ENCODE measurements around the gene FHAD1. TPM values are rescaled to one million over a fixed set of nuclear protein-coding genes. Genes with fewer than 3 reads are reported as not detected.

Gene FHAD1
- total RNA-seq, 1 donor from 2014 or later: 0.21 TPM

DNA sequence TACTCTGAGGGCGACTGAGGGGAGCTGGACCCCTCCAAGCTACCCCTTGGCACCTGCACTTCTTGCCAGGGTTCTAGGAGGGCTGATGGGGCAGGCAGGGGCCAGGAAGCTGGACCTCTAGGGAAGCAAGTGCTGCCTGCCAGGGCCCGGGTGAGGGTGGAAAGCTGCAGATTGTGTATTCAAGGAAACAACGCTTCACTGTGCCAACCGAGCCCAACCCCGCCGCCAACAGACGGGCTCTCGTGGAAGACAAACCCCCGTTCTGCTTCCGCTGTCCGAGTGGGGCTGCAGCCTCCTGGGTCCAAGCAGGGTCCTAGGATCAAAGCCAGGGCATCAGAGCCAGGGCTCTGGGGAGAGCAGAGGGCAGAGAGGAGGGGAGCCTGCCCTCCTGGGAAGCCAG is 165.8 kb downstream of the FHAD1 start:
- H3K27me3 ChIP-seq (ENCODE audit: control insufficient read depth, insufficient read depth, low read length): no peaks in the 10 kb centered on the region
- no peak overlapping the region for H3K4me3 ChIP-seq (ENCODE audit: low read depth, low read length)
- H3K36me3 ChIP-seq (ENCODE audit: control insufficient read depth, insufficient read depth, low read length): no peaks in the 10 kb centered on the region
- TF ChIP-seq CTCF (IDR thresholded peaks at IDR 0.05; ENCODE audit: insufficient read depth, low read length, poor library complexity, severe bottlenecking): no peak
- no peak for DNase-seq (ENCODE audit: low read depth)

GRCh38 chr1:15413563-15414444 is 166.8 kb downstream of the FHAD1 start:
- Histone ChIP-seq H3K4me3 (ENCODE audit: low read depth, low read length) (no peak overlapping the region), H3K27me3 (ENCODE audit: control insufficient read depth, insufficient read depth, low read length) (no peaks in the 10 kb centered on the region), H3K36me3 (ENCODE audit: control insufficient read depth, insufficient read depth, low read length) (no peaks in the 10 kb centered on the region)
- no peak for DNase-seq (ENCODE audit: low read depth)
- no peak for TF ChIP-seq CTCF (IDR thresholded peaks at IDR 0.05; ENCODE audit: insufficient read depth, low read length, poor library complexity, severe bottlenecking)

GRCh38 chr1:15414445-15414983 is 167.5 kb downstream of the FHAD1 start:
- H3K36me3 ChIP-seq (ENCODE audit: control insufficient read depth, insufficient read depth, low read length): no peaks in the 10 kb centered on the region

DNA sequence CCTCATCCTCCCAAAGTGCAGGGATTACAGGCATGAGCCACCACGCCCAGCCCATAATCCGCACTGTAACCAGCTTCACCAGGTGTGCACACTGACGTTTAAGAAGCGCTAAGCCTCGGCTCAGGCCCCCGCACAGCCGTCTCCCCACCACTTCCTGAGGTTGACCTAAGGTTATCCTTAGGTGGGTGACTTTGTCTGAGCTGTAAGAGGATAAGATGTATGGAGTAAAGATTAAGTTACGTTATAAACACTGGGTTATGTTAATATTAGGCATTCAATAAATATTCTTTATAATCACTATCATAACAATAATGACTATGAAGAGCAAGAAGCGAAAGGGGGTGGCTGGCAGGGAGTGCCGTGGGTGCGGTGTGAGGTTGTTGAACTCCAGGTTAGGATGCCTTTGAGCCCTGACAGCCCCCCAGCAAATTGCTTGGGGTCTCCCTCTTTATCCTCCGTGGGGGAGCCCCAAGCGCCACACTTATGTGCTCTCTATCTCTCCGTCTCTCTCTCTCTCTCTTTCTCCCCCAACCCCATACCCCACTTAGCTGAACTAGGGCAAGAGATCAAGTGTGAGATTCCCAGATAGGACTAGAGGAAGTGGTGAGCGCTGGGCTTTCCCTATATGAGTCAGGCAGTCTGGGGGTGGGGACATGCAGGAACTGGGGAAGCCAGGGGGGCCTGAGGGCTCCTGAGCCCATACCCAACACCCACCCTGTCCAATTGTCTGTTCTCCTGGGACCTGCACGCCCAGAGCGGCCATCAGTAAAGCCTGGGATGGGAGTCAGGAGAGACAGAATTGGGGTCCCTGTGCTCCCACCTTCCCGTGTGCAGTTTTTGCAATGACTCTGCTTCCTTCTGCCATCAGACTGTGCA is 170.3 kb downstream of the FHAD1 start:
- H3K4me3 ChIP-seq (ENCODE audit: low read depth, low read length): no peak overlapping the region
- TF ChIP-seq CTCF (IDR thresholded peaks at IDR 0.05; ENCODE audit: insufficient read depth, low read length, poor library complexity, severe bottlenecking): no peak

More at GRCh38 chr1:15414445-15414983, 167.5 kb downstream of the FHAD1 start:
- no peak for DNase-seq (ENCODE audit: low read depth)
- no peak overlapping the region for H3K4me3 ChIP-seq (ENCODE audit: low read depth, low read length)
- H3K27me3 ChIP-seq (ENCODE audit: control insufficient read depth, insufficient read depth, low read length): no peaks in the 10 kb centered on the region
- no peak for TF ChIP-seq CTCF (IDR thresholded peaks at IDR 0.05; ENCODE audit: insufficient read depth, low read length, poor library complexity, severe bottlenecking)

DNA sequence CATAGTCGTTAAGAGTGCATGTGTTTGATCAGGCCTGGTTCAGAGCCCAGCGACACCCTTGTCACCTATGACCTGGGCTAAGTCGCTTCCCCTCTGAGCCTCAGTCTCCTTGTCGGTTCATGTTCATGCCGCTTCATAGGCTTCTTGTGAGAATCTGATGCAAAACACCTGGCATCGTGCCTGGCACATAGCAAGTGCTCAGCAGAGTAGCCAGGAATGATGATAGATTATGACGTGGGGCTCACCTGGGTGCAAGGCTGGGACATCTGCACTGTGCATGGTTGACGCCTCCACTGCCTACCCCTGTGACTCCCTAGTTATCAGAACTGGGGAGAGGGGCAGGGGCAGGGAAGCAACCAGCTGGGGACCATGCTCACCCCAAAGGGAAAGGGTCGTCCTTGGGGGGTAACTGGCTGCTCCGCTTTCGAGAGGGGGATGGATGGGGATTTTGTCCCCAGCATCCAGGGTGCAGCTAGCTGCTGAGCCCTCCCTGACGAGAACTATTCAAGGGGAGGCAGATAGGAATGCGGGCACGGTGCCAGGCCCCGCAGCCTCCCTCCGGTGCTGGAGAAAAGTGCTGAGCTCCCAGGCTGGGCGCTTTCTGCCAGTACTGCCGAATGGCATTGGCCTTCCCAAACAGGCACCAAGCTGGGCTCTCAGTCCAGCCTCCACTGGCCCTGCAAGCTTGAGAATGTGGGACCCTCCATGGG is 171.9 kb downstream of the FHAD1 start:
- DNase-seq (ENCODE audit: low read depth): no peak
- H3K27me3 ChIP-seq (ENCODE audit: control insufficient read depth, insufficient read depth, low read length): no peaks in the 10 kb centered on the region
- H3K36me3 ChIP-seq (ENCODE audit: control insufficient read depth, insufficient read depth, low read length): no peaks in the 10 kb centered on the region
- no peak overlapping the region for H3K4me3 ChIP-seq (ENCODE audit: low read depth, low read length)
- TF ChIP-seq CTCF (IDR thresholded peaks at IDR 0.05; ENCODE audit: insufficient read depth, low read length, poor library complexity, severe bottlenecking): no peak

More for the DNA sequence above, 170.3 kb downstream of the FHAD1 start:
- Histone ChIP-seq H3K36me3 (ENCODE audit: control insufficient read depth, insufficient read depth, low read length) (no peaks in the 10 kb centered on the region), H3K27me3 (ENCODE audit: control insufficient read depth, insufficient read depth, low read length) (no peaks in the 10 kb centered on the region)
- no peak for DNase-seq (ENCODE audit: low read depth)
